Right lobe of liver (tissue), 6 donors: ENCODE measurements around the gene CR1L. TPM values are rescaled to one million over a fixed set of nuclear protein-coding genes. Genes with fewer than 3 reads are reported as not detected.
A peak's percentile ranks its signal among the peaks of the same experiment; 100 is the strongest.

Experiments
- ATAC-seq, 4 donors: fragments of 200-7000 bp; cut with Tn5 transposase; one replicate each; pipeline ENCODE4 v1.9.1; 2020; ENCODE audit warnings: mild to moderate bottlenecking in 4 of 4, moderate library complexity in 4 of 4
- DNase-seq, 3 donors: peaks; one replicate each; pipeline ENCODE4 v3.0.0-alpha.2; 2020
- H3K27ac ChIP-seq, 3 donors: fragments of 200-600 bp; one replicate each; pipeline ENCODE4 v1.8.0; 2022
- H3K27me3 ChIP-seq, 2 donors: fragments of 200-600 bp; one replicate each; pipeline ENCODE4 v1.8.0; 2022
- H3K36me3 ChIP-seq, 4 donors: fragments of 200-600 bp; sonication (generic) in 1 of 4; one replicate each; pipeline versions ENCODE4 v1.5.1 to v1.8.0; 2017 to 2022; ENCODE audit warnings: control low read depth in 1 of 4
- H3K4me1 ChIP-seq, 4 donors: fragments of 200-600 bp; sonication (generic) in 1 of 4; one replicate each; pipeline versions ENCODE4 v1.5.1 to v1.8.0; 2017 to 2022; ENCODE audit warnings: control low read depth in 1 of 4
- H3K4me3 ChIP-seq, 3 donors: fragments of 200-600 bp; one replicate each; pipeline ENCODE4 v1.8.0; 2022
- H3K9me3 ChIP-seq, 4 donors: fragments of 200-600 bp; sonication (generic) in 1 of 4; one replicate each; pipeline versions ENCODE4 v1.5.1 to v1.8.0; 2017 to 2022; ENCODE audit warnings: control low read depth in 1 of 4
- CTCF ChIP-seq, 4 donors: fragments of 200-600 bp in 3 of 4; fragments of 450-650 bp in 1 of 4; IDR thresholded peaks; one replicate each; pipeline versions ENCODE4 v1.5.1 to v1.8.0; 2016 to 2022; ENCODE audit warnings: antibody characterized with exemption in 4 of 4, mild to moderate bottlenecking in 2 of 4
- POLR2A ChIP-seq: fragments of 450-650 bp; IDR thresholded peaks from one replicate; pipeline ENCODE4 v1.6.1; 2017; ENCODE audit warnings: antibody characterized with exemption, mild to moderate bottlenecking
- WGBS: methylation state at CpG from one replicate; pipeline ENCODE4 v1.1.6; 2018; ENCODE audit warnings: low coverage, low lambda C conversion rate; ENCODE audit not compliant: insufficient coverage; ENCODE audit errors: missing lambda C conversion rate; 5-methylcytosine and 5-hydroxymethylcytosine counted together
- intact Hi-C, 2 donors: fragments of 100-400 bp; cut with DNase I; formaldehyde crosslinking; loops; one replicate each; pipeline versions ENCODE4 v1.11.2 to v1.14.1; 2022
- total RNA-seq, 6 experiments: library from RNA; depleted of rRNA in 2 of 6; stranded (reverse); fragments of >200 nt in 2 of 6; fragmentation: NEBNext Ultra II Directional in 3 of 6; extraction: Animal tissue kit (Norgen Biotek cat#: 25700) in 3 of 6; gene quantifications; one replicate each; pipeline versions ENCODE4 v1.1.0 to v1.2.4, GENCODE V29; 2016 to 2023
- donor health status: DM: no; HTN: yes; CAD: no.
- donor health status: DM: no; HTN: no; CAD: no.
- donor health status: DM: no; HTN: no; CAD: no.
- donor health status: DM: no; HTN: yes; CAD: no.
- donor health status: DM: no; HTN: yes; CAD: no.

The CR1L gene
- total RNA-seq, 6 experiments from 2014 or later, result 0.12 to 1.2 (median 0.49) TPM; not detected in 1

GRCh38 chr1:207755846-207756693 lies 111.1 kb downstream of the CR1L start:
- no peak for TF ChIP-seq CTCF (IDR thresholded peaks at IDR 0.05)
- no peak for TF ChIP-seq POLR2A
- DNase-seq (no peak), ATAC-seq (peak in 1 of 4 donors; percentile 2)
- Histone ChIP-seq H3K9me3 (no peaks in the 10 kb centered on the region), H3K4me3 (no peak overlapping the region), H3K4me1 (peaks cover 0 to 35% (median 15%) of the 10 kb centered on the region in 4 donors), H3K27me3 (no peaks in the 10 kb centered on the region), H3K27ac (peak overlapping the region in 1 of 3 donors; percentile 45), H3K36me3 (peaks cover 0 to 32% (median 8%) of the 10 kb centered on the region in 4 donors)
- intact Hi-C loops, result no loop called here
- 9% methylated on average over 2 of the region's 2 CpGs for WGBS

DNA sequence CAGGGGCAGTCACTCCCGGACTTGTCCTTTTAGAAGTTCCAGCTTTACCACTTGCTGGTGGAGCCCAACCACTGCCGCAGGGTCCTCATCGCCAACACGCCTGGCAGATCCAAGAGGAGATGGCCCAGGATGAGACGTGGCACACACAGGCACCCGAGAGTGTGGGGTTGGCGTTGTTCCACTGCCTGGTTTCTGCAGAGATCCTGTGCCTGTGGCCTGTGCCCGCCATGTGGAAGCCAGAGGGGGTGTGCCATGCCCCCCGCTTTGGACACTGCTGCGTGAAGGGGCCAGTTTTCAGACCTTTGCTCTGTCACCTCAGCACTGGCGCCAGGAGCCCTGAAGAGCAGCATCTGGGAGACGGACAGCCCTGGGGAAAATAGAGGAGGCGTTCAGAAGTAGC lies 117.7 kb downstream of the CR1L start:
- Histone ChIP-seq H3K27ac (no peak overlapping the region), H3K36me3 (peaks cover 0 to 70% (median 13%) of the 10 kb centered on the region in 4 donors), H3K4me3 (no peak overlapping the region), H3K9me3 (no peaks in the 10 kb centered on the region), H3K4me1 (no peaks in the 10 kb centered on the region), H3K27me3 (no peaks in the 10 kb centered on the region)
- no CpG with 5 or more reads among the region's 13 CpGs for WGBS
- ATAC-seq (peak in 3 of 4 donors; percentile 12 to 36 (median 22)), DNase-seq (no peak)
- intact Hi-C loops, result no loop called here
- TF ChIP-seq POLR2A, result no peak
- TF ChIP-seq CTCF (IDR thresholded peaks at IDR 0.05), result no peak

GRCh38 chr1:207763091-207763490 lies 118.2 kb downstream of the CR1L start:
- peaks cover 0 to 69% (median 13%) of the 10 kb centered on the region in 4 donors for H3K36me3 ChIP-seq
- no peak overlapping the region for H3K27ac ChIP-seq
- H3K4me1 ChIP-seq, result no peaks in the 10 kb centered on the region
- intact Hi-C loops, result no loop called here
- no CpG with 5 or more reads among the region's 10 CpGs for WGBS
- DNase-seq (no peak), ATAC-seq (peak; percentile 13 to 30 (median 24))
- no peaks in the 10 kb centered on the region for H3K9me3 ChIP-seq
- H3K27me3 ChIP-seq, result no peaks in the 10 kb centered on the region
- no peak overlapping the region for H3K4me3 ChIP-seq
- no peak for TF ChIP-seq CTCF (IDR thresholded peaks at IDR 0.05)
- TF ChIP-seq POLR2A, result no peak

DNA sequence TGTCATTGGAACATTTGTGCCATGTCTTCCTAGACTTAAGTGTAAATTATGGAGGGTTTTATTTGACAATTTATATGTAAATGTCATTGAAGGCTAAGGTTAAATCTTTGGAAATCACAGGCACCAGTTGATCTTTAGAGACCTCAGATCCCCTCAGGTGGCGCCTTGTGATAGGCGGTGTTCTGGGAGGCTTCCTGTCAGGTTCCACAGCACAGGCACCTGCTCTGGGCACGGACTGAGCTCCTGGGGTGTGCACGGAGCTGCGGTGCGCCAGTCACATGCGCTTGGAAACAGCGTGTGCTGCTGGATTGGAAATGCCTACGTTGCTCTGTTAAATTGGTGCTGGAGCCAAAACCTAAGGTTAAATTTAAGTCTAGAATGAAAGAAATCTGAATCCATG lies 119.0 kb downstream of the CR1L start:
- Histone ChIP-seq H3K36me3 (peaks cover 0 to 67% (median 10%) of the 10 kb centered on the region in 4 donors), H3K27me3 (no peaks in the 10 kb centered on the region), H3K27ac (no peak overlapping the region), H3K4me3 (no peak overlapping the region), H3K9me3 (no peaks in the 10 kb centered on the region), H3K4me1 (no peaks in the 10 kb centered on the region)
- ATAC-seq (no peak), DNase-seq (no peak)
- intact Hi-C loops, result no loop called here
- 82% methylated on average over 5 of the region's 9 CpGs for WGBS
- no peak for TF ChIP-seq POLR2A
- TF ChIP-seq CTCF (IDR thresholded peaks at IDR 0.05), result no peak
